A673 (cell line): ENCODE results near the gene NCKAP5. TPM values are rescaled to one million over a fixed set of nuclear protein-coding genes. Genes with fewer than 3 reads are reported as not detected.

Experiments used
- BruUV-seq: library from RNA; stranded (reverse); fragments of 400-500 nt; replicated peaks from 2 replicates; lab custom pipeline; 2021; lab: Mats Ljungman, UMichigan
- CTCF ChIA-PET: fragments of 300-600 bp; sonication (Branson Sonifier 250); formaldehyde crosslinking; loops from one replicate; lab custom pipeline; 2022; ENCODE audit warnings: antibody characterized with exemption; lab: Charles Lee
- POLR2A ChIA-PET: fragments of 300-600 bp; sonication (Branson Sonifier 250); formaldehyde crosslinking; loops from one replicate; lab custom pipeline; 2022; ENCODE audit warnings: antibody characterized with exemption; ENCODE audit not compliant: low non-redundant PET; lab: Charles Lee
- DNase-seq: peaks from one replicate; pipeline ENCODE4 v3.0.0-alpha.2; 2015; ENCODE audit warnings: low spot score
- H3K27ac ChIP-seq: fragments of 200-600 bp; sonication (generic); 2 replicates; pipeline ENCODE4 v1.5.1; 2016; ENCODE audit warnings: mixed run types, low read depth, mild to moderate bottlenecking, mixed read lengths, antibody characterized with exemption, low read length; ENCODE audit not compliant: poor library complexity, severe bottlenecking
- H3K27me3 ChIP-seq: fragments of 200-600 bp; sonication (generic); replicated peaks from 2 replicates; pipeline ENCODE4 v1.6.1; 2017; ENCODE audit warnings: mixed run types, low read depth, mild to moderate bottlenecking, mixed read lengths, antibody characterized with exemption, low read length; ENCODE audit not compliant: insufficient read depth, poor library complexity
- H3K36me3 ChIP-seq: fragments of 200-600 bp; sonication (generic); 2 replicates; pipeline ENCODE4 v1.6.1; 2016; ENCODE audit warnings: mixed run types, mild to moderate bottlenecking, mixed read lengths, antibody characterized with exemption, low read length; ENCODE audit not compliant: insufficient read depth, poor library complexity, severe bottlenecking
- H3K4me1 ChIP-seq: fragments of 200-600 bp; sonication (generic); 2 replicates; pipeline ENCODE4 v1.6.1; 2017; ENCODE audit warnings: mixed run types, mild to moderate bottlenecking, mixed read lengths, antibody characterized with exemption, low read length; ENCODE audit not compliant: insufficient read depth, poor library complexity, severe bottlenecking
- H3K4me3 ChIP-seq: fragments of 200-600 bp; sonication (generic); 2 replicates; pipeline ENCODE4 v1.5.1; 2016; ENCODE audit warnings: low read depth, mixed run types, mild to moderate bottlenecking, mixed read lengths, low read length; ENCODE audit not compliant: poor library complexity, severe bottlenecking
- H3K9me3 ChIP-seq: fragments of 200-600 bp; sonication (generic); 2 replicates; pipeline ENCODE4 v1.6.1; 2016; ENCODE audit warnings: mixed run types, low read depth, mild to moderate bottlenecking, mixed read lengths, antibody characterized with exemption, low read length; ENCODE audit not compliant: poor library complexity, severe bottlenecking
- EZH2 ChIP-seq: fragments of 200-600 bp; sonication (generic); IDR thresholded peaks from 2 replicates; pipeline ENCODE4 v1.6.1; 2017; ENCODE audit warnings: borderline replicate concordance, low read depth, mild to moderate bottlenecking, mixed read lengths, antibody characterized with exemption, low read length; ENCODE audit not compliant: poor library complexity, severe bottlenecking
- intact Hi-C: fragments of 100-400 bp; cut with micrococcal nuclease; formaldehyde crosslinking; loops from one replicate; pipeline ENCODE4 v1.10.0; 2022; ENCODE audit not compliant: unreplicated experiment
- total RNA-seq: library from RNA; stranded (reverse); gene quantifications from 2 replicates; pipeline ENCODE4 v1.2.3, GENCODE V29; 2021
- TF ChIP-seq, protein P1 (sequence below): fragments of 300-800, 200-600 bp; sonication (generic); conservative IDR thresholded peaks from 2 replicates; pipeline ENCODE4 v1.5.1; 2017; ENCODE audit warnings: low read depth, mild to moderate bottlenecking, antibody characterized with exemption, low read length, moderate library complexity, mixed read lengths

NCKAP5 gene
- total RNA-seq, 1 experiment from 2014 or later, result 26.6 TPM

DNA sequence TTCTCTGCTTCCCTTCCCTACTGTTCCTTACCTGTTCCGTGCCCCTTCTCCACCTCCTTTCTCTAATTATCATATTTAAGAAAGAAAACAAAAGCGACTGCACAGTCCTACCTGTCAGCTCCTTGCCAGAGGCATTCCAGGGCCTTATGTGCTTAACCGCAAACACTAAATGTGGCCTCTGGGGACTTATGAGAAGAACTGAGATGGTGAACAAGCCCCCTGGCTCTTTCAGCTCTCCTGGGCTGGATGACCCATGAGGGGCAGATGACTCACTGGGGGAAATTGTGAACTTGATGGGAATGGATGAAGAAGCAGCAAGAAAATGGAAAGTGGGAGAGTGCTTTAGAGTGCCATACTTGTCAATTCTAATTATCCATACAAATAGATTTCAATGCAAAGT, 792.0 kb downstream of the NCKAP5 start:
- BruUV-seq, result no TSS peak
- H3K27me3 ChIP-seq, result no peaks in the 10 kb centered on the region
- H3K9me3 ChIP-seq, result no peaks in the 10 kb centered on the region
- CTCF ChIA-PET, result no interaction called here
- POLR2A ChIA-PET, result no interaction called here
- intact Hi-C loops, result no loop called here
- no peak overlapping the region for H3K27ac ChIP-seq
- no peaks in the 10 kb centered on the region for H3K4me1 ChIP-seq
- H3K4me3 ChIP-seq, result no peak overlapping the region
- no peak for DNase-seq
- TF ChIP-seq, protein P1, sequence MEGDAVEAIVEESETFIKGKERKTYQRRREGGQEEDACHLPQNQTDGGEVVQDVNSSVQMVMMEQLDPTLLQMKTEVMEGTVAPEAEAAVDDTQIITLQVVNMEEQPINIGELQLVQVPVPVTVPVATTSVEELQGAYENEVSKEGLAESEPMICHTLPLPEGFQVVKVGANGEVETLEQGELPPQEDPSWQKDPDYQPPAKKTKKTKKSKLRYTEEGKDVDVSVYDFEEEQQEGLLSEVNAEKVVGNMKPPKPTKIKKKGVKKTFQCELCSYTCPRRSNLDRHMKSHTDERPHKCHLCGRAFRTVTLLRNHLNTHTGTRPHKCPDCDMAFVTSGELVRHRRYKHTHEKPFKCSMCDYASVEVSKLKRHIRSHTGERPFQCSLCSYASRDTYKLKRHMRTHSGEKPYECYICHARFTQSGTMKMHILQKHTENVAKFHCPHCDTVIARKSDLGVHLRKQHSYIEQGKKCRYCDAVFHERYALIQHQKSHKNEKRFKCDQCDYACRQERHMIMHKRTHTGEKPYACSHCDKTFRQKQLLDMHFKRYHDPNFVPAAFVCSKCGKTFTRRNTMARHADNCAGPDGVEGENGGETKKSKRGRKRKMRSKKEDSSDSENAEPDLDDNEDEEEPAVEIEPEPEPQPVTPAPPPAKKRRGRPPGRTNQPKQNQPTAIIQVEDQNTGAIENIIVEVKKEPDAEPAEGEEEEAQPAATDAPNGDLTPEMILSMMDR, result no peak
- no peak for TF ChIP-seq EZH2
- peaks cover 9% of the 10 kb centered on the region for H3K36me3 ChIP-seq

DNA sequence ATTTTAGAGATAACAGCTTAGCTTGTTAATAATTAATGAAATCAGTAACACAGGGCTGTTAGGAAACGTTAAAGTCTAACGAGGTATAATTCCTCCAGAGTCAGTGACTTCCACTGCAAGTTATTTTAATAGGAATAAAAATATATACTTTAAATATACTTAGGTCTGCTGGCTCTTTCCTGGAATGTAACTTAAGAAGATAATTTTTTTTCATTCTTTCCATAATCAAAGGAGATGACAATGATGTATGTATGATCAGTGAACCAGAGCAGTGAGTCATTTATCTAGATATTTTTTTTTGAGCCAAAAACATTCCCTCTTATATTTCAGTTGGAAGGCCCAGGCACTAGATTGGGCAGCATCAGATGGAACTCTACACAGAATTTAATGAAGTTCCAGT, 794.1 kb downstream of the NCKAP5 start:
- no peak overlapping the region for H3K27ac ChIP-seq
- H3K9me3 ChIP-seq, result no peaks in the 10 kb centered on the region
- no peak overlapping the region for H3K4me3 ChIP-seq
- POLR2A ChIA-PET, result no interaction called here
- DNase-seq, result no peak
- no peaks in the 10 kb centered on the region for H3K27me3 ChIP-seq
- H3K4me1 ChIP-seq, result no peaks in the 10 kb centered on the region
- intact Hi-C loops, result no loop called here
- CTCF ChIA-PET, result no interaction called here
- TF ChIP-seq, protein P1, result no peak
- TF ChIP-seq EZH2, result no peak
- BruUV-seq, result no TSS peak
- H3K36me3 ChIP-seq, result peaks cover 9% of the 10 kb centered on the region

DNA sequence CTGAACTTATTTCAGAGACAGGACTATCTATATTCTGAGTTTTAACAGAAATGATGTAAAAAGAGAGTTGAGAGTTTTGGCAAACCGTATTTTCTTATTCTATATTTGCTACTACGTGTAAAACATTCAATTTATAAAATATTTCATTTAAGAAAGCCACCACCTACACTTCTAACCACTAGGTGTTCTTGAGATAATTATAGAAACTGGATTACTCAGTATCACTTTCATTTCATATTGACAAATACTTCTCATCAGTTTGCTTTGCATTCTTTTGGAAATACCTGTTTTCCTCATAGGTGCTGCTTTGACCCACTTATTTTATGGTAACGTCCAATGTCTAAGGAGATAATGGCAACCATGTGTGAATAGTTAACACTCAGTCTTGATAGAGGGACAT, 794.9 kb downstream of the NCKAP5 start:
- H3K4me3 ChIP-seq, result no peak overlapping the region
- TF ChIP-seq, protein P1, result no peak
- H3K4me1 ChIP-seq, result no peaks in the 10 kb centered on the region
- DNase-seq, result no peak
- ChIA-PET POLR2A (no interaction called here), CTCF (no interaction called here)
- peaks cover 9% of the 10 kb centered on the region for H3K36me3 ChIP-seq
- BruUV-seq, result no TSS peak
- no peaks in the 10 kb centered on the region for H3K9me3 ChIP-seq
- H3K27me3 ChIP-seq, result no peaks in the 10 kb centered on the region
- H3K27ac ChIP-seq, result no peak overlapping the region
- intact Hi-C loops, result no loop called here
